A549 treated with CORT108297 at 1 μM for 4 hours (cell line): ENCODE measurements around the gene MCM10. TPM values are rescaled to one million over a fixed set of nuclear protein-coding genes. Genes with fewer than 3 reads are reported as not detected.

Experiments
- total RNA-seq: library from RNA; stranded (reverse); fragments of 200-300 nt; extraction: Qiagen RNA extraction; gene quantifications from 5 replicates; pipeline ENCODE4 v1.2.3, GENCODE V29; 2022

Gene MCM10
- total RNA-seq, result 21.6 to 28.6 TPM (median 24.1 TPM) in 5 replicates

GRCh38 chr10:13160934-13161856, at the start of gene MCM10:
Gene MCM10, plus strand, starts transcription at chr10:13161558. Its CDS starts 2,645 bp downstream, at chr10:13164203.

GRCh38 chr10:13234172-13234571, 72.8 kb downstream of the MCM10 start, which contains the start of gene UCMA:
Gene UCMA, minus strand, starts transcription at chr10:13234374. Its CDS starts 116 bp downstream, at chr10:13234258.

Other genes with a start within 250 kb of the MCM10 start
- 0.75 to 1.2 TPM (median 1.2 TPM) in 5 replicates for gene CCDC3, start 159.8 kb upstream of the MCM10 start, total RNA-seq
- gene OPTN, start 61.4 kb upstream of the MCM10 start, total RNA-seq, result 49.0 to 60.1 TPM (median 55.6 TPM) in 5 replicates
- not detected in 5 replicates for gene UCMA, start 72.8 kb downstream of the MCM10 start, total RNA-seq
- 30.2 to 36.4 TPM (median 31.9 TPM) in 5 replicates for gene PHYH, start 138.5 kb downstream of the MCM10 start, total RNA-seq
- gene SEPHS1, start 186.7 kb downstream of the MCM10 start, total RNA-seq, result 62.0 to 82.1 TPM (median 66.5 TPM) in 5 replicates